Chondrocyte (in vitro differentiated cells): ENCODE data around the gene SH3RF1. TPM values are rescaled to one million over a fixed set of nuclear protein-coding genes. Genes with fewer than 3 reads are reported as not detected.

Experiments
- DNase-seq: peaks from one replicate; pipeline ENCODE4 v3.0.0; 2021; ENCODE audit warnings: mixed read lengths, low spot score
- H3K27ac Mint-ChIP-seq: one replicate; pipeline ENCODE4 v1.8.0; 2021; ENCODE audit warnings: mild to moderate bottlenecking, moderate library complexity, mixed read lengths; ENCODE audit not compliant: unreplicated experiment
- H3K27me3 Mint-ChIP-seq: 2 replicates; pipeline ENCODE4 v1.8.0; 2021; ENCODE audit warnings: low read depth, mixed read lengths
- H3K36me3 Mint-ChIP-seq: 2 replicates; pipeline ENCODE4 v1.8.0; 2021; ENCODE audit warnings: low read depth, mixed read lengths
- H3K4me1 Mint-ChIP-seq: 2 replicates; pipeline ENCODE4 v1.8.0; 2021; ENCODE audit warnings: low read depth, mild to moderate bottlenecking, mixed read lengths
- H3K4me3 Mint-ChIP-seq: one replicate; pipeline ENCODE4 v1.8.0; 2021; ENCODE audit warnings: mild to moderate bottlenecking, moderate library complexity, mixed read lengths; ENCODE audit not compliant: unreplicated experiment
- H3K9me3 Mint-ChIP-seq: 2 replicates; pipeline ENCODE4 v1.8.0; 2021; ENCODE audit warnings: low read depth, mixed read lengths
- total RNA-seq: library from RNA; stranded (reverse); gene quantifications from 3 replicates; pipeline ENCODE4 v1.2.1, GENCODE V29; 2021
- TF ChIP-seq, protein P1 (sequence below): fragments of 200-600 bp; sonication (generic); IDR thresholded peaks from 2 replicates; pipeline ENCODE4 v1.5.0; 2021; ENCODE audit warnings: antibody characterized with exemption, mild to moderate bottlenecking, moderate library complexity

Gene SH3RF1
- total RNA-seq, 1 donor from 2014 or later: 25.2 TPM

DNA sequence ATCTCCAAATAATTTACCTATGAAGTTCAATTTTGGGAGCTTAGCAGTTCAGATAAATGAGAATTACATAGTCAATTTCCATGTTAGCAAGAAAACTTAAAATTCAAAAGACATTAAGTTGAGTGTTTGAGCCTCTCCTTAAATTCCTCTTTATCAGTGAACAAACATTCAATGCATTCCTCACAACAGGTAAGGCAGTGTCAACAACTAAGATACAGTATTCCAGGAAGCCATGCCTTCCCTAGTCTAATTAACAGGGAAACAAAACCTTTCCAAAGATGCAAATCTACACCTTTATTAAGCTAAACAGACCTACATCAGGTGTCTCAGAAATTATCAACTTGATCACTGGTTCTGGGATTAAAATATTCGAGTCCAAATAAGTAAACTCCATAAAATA, 3.7 kb downstream of the SH3RF1 start:
- peak overlapping the region; percentile 89 for H3K27ac Mint-ChIP-seq
- H3K4me3 Mint-ChIP-seq: no peak overlapping the region
- peaks cover 21% of the 10 kb centered on the region for H3K36me3 Mint-ChIP-seq
- no peaks in the 10 kb centered on the region for H3K9me3 Mint-ChIP-seq
- H3K4me1 Mint-ChIP-seq: peaks cover 65% of the 10 kb centered on the region
- no peak for DNase-seq
- H3K27me3 Mint-ChIP-seq: no peaks in the 10 kb centered on the region
- TF ChIP-seq, protein P1, sequence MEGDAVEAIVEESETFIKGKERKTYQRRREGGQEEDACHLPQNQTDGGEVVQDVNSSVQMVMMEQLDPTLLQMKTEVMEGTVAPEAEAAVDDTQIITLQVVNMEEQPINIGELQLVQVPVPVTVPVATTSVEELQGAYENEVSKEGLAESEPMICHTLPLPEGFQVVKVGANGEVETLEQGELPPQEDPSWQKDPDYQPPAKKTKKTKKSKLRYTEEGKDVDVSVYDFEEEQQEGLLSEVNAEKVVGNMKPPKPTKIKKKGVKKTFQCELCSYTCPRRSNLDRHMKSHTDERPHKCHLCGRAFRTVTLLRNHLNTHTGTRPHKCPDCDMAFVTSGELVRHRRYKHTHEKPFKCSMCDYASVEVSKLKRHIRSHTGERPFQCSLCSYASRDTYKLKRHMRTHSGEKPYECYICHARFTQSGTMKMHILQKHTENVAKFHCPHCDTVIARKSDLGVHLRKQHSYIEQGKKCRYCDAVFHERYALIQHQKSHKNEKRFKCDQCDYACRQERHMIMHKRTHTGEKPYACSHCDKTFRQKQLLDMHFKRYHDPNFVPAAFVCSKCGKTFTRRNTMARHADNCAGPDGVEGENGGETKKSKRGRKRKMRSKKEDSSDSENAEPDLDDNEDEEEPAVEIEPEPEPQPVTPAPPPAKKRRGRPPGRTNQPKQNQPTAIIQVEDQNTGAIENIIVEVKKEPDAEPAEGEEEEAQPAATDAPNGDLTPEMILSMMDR: no peak

DNA sequence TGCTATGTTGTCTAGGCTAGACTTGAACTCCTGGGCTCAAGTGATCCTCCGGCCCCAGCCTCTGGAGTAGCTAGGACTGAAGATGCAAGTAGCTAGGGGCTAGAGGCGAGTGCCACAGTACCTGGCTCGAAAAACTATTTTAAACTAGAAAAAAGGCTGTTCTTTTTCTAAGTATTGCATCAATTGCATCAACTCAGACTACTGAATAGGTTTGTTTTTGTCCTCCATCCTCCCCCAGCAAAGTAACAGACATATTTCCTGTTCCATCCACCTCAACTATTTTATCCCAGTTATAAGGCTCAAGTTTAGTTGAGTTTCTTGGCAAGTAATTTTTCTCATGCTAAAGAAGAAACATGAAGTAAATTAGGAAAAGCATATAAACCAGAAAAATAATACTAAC, 4.1 kb downstream of the SH3RF1 start:
- Mint-ChIP-seq H3K4me3 (peak overlapping the region; percentile 10), H3K9me3 (no peaks in the 10 kb centered on the region), H3K4me1 (peaks cover 61% of the 10 kb centered on the region), H3K27ac (peak overlapping the region; percentile 89), H3K36me3 (peaks cover 21% of the 10 kb centered on the region), H3K27me3 (no peaks in the 10 kb centered on the region)
- no peak for DNase-seq
- TF ChIP-seq, protein P1: no peak

DNA sequence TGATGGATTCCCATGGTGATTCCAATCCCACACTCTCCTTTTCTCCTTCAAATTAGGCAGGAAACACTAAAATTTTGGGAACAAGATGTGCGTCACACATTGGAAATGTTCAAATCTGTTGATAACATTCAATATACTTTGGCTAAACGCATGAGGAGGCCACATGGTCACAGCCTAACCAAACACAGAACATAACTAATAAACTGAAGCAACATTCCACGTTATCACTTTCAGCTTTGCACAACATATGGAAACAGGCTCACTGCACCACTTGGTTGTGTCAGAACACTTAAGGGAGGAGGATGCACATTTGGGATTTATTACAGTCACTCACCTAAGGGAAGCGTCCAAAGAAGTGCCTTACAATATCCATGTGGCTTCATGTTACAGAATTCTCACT, 4.7 kb downstream of the SH3RF1 start:
- H3K36me3 Mint-ChIP-seq: peaks cover 21% of the 10 kb centered on the region
- peaks cover 65% of the 10 kb centered on the region for H3K4me1 Mint-ChIP-seq
- no peaks in the 10 kb centered on the region for H3K27me3 Mint-ChIP-seq
- no peaks in the 10 kb centered on the region for H3K9me3 Mint-ChIP-seq
- peak overlapping the region; percentile 89 for H3K27ac Mint-ChIP-seq
- no peak for DNase-seq
- H3K4me3 Mint-ChIP-seq: no peak overlapping the region
- TF ChIP-seq, protein P1: no peak

DNA sequence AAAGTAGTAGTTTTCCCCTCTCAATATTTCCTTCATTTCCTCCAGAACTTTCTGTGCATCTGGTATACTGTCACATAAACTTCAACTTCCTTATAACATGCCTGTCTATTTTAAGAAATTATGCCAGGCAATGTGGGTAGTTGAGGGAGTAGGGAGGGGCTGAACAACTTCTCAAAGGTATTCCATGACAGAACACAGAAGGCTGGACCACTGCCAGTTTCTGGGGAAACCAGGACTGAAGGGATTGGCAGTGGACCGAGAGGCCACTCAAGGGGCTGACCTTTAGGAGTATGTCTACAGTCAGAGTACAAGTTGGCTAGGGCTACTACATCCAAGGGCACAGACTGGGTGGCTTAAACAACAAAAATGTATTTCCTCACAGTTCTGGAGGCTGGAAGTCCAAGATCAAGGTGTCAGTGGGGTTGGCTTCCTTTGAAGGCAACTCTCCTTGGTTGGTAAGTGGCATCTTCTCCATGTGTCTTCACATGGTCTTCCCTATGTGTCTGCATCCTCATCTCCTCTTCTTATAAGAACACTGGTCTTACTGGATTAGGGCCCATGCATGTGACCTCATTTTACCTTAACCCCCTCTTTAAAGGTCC, 6.9 kb downstream of the SH3RF1 start:
- no peak for DNase-seq
- Mint-ChIP-seq H3K36me3 (peaks cover 21% of the 10 kb centered on the region), H3K27ac (no peak overlapping the region)

DNA sequence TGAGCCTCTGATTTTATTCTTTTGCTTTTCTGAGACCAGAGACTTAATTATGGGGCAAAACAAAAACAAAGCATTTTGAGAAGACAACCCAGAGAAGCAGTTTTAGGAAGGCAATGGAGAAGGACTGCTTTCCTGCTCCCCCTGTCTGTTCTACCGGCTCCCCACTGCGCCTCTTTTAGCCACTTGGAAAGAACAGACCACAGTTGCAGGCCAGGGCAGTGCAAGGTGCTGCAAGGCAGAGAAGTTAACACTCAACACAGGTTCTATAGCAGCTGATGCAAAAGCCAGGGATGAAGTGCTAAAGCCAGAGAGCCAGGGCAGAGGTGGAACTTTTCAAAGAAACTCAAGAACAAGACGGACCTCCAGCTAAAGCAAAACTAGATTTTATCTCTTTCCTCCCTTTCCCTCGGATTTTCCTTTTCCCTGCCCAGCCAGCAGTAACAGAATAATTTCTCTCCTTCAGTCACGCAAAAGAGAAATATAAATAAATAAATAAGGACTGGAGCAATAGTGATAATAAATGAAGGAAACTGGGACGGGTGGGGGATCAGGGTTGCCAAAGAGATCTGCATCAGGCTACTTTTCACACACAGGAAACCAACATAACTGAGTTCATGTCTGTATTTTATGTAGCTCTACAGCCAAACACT, 10.4 kb downstream of the SH3RF1 start:
- no peaks in the 10 kb centered on the region for H3K27me3 Mint-ChIP-seq
- no peak overlapping the region for H3K27ac Mint-ChIP-seq
- H3K36me3 Mint-ChIP-seq: peaks cover 18% of the 10 kb centered on the region
- H3K4me3 Mint-ChIP-seq: no peak overlapping the region
- TF ChIP-seq, protein P1: no peak
- no peak for DNase-seq
- no peaks in the 10 kb centered on the region for H3K9me3 Mint-ChIP-seq
- H3K4me1 Mint-ChIP-seq: peaks cover 83% of the 10 kb centered on the region

More for the DNA sequence above, 6.9 kb downstream of the SH3RF1 start:
- Mint-ChIP-seq H3K9me3 (no peaks in the 10 kb centered on the region), H3K4me1 (peaks cover 78% of the 10 kb centered on the region), H3K27me3 (no peaks in the 10 kb centered on the region), H3K4me3 (no peak overlapping the region)
- TF ChIP-seq, protein P1: no peak
